Esophagus muscularis mucosa (tissue), 4 donors: ENCODE measurements around the gene LPCAT1.

ENCODE experiments used
- CTCF ChIP-seq, 3 experiments: fragments of 200-600 bp in 2 of 3; fragments of 450-650 bp in 1 of 3; sonication (generic) in 2 of 3; IDR thresholded peaks; one replicate each; pipeline ENCODE4 v1.5.1; 2017 to 2019; ENCODE audit warnings: antibody characterized with exemption in 3 of 3, mild to moderate bottlenecking in 2 of 3, moderate library complexity in 1 of 3
- EP300 ChIP-seq: sonication (generic); formaldehyde crosslinking; IDR thresholded peaks from one replicate; pipeline ENCODE4 v1.6.1; 2017; ENCODE audit warnings: antibody characterized with exemption
- POLR2A ChIP-seq: fragments of 450-650 bp; IDR thresholded peaks from one replicate; pipeline ENCODE4 v1.6.1; 2017; ENCODE audit warnings: antibody characterized with exemption, moderate library complexity, mild to moderate bottlenecking, low read depth

- TF ChIP-seq CTCF (IDR thresholded peaks at IDR 0.05) (no peak), EP300 (no peak), POLR2A (no peak)
These were observed 43.0 kb downstream of the LPCAT1 start for GRCh38 chr5:1480806-1481205.
